22Rv1 (cell line): ENCODE results near the gene KNG1.

ENCODE experiments used
- ZFX ChIP-seq: fragments of 450-650 bp; IDR thresholded peaks from 2 replicates; pipeline ENCODE4 v1.6.1; 2017; ENCODE audit warnings: antibody characterized with exemption, borderline replicate concordance
- TF ChIP-seq, protein P1 (sequence below): fragments of 450-650 bp; IDR thresholded peaks from 2 replicates; pipeline ENCODE4 v1.5.1; 2017; ENCODE audit warnings: mild to moderate bottlenecking

DNA sequence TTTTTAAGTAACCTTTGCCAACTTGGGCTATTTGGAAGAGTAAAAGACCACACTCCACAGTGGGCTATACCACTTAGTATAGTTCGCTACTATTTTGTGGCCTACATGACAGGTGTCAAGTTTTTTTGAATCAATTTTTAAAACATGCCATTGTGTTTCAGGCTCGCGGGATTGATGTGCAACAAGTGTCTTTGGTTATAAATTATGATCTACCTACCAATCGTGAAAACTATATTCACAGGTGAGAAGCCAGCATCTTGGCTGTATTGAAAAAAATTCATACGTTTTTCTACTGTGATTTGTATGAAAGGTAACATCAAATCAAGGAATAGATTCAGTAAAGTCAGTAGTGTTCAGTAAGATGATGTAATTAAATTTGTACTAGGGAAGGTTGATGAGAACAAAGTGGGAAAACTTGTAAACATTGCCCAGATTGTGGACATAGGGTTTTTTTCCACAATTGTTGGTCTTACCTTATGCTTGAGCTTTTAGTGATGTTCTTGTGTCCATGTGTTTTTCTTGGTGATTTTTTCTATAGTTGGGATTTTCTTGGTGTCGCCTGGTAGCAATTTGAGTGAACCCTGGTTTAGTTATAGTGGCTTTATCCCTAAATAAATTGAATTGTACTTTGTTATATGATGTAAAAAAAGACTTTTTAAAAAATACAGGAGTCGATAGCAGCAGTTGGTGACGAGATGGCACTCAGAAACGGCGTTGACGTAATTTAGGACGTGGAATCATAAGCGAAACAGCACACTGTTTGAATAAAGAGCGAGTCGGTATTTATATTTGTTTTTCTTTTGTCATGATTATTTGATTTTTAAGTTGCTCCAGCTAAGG is 70.7 kb downstream of the KNG1 start:
- TF ChIP-seq, protein P1, sequence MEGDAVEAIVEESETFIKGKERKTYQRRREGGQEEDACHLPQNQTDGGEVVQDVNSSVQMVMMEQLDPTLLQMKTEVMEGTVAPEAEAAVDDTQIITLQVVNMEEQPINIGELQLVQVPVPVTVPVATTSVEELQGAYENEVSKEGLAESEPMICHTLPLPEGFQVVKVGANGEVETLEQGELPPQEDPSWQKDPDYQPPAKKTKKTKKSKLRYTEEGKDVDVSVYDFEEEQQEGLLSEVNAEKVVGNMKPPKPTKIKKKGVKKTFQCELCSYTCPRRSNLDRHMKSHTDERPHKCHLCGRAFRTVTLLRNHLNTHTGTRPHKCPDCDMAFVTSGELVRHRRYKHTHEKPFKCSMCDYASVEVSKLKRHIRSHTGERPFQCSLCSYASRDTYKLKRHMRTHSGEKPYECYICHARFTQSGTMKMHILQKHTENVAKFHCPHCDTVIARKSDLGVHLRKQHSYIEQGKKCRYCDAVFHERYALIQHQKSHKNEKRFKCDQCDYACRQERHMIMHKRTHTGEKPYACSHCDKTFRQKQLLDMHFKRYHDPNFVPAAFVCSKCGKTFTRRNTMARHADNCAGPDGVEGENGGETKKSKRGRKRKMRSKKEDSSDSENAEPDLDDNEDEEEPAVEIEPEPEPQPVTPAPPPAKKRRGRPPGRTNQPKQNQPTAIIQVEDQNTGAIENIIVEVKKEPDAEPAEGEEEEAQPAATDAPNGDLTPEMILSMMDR: no peak
- no peak for TF ChIP-seq ZFX
